Loucy (cell line): ENCODE data around the gene TSPEAR.

Experiments
- H2AFZ ChIP-seq: fragments of 200-600 bp; sonication (generic); 2 replicates; pipeline ENCODE4 v1.6.0; 2016; ENCODE audit warnings: antibody characterized with exemption, mild to moderate bottlenecking, low read length, moderate library complexity
- H3F3A ChIP-seq: fragments of 200-600 bp; 2 replicates; pipeline ENCODE4 v1.6.0; 2016; ENCODE audit warnings: antibody characterized with exemption, low read depth, mild to moderate bottlenecking
- H3K27me3 ChIP-seq: fragments of 200-600 bp; sonication (generic); 2 replicates; pipeline ENCODE4 v1.6.1; 2014; ENCODE audit warnings: low read length, mild to moderate bottlenecking; ENCODE audit not compliant: insufficient read depth, poor library complexity, severe bottlenecking
- H3K36me3 ChIP-seq: fragments of 200-600 bp; sonication (generic); 2 replicates; pipeline ENCODE4 v1.6.1; 2016; ENCODE audit warnings: low read length; ENCODE audit not compliant: insufficient read depth
- H3K4me1 ChIP-seq: fragments of 200-600 bp; sonication (generic); 2 replicates; pipeline ENCODE4 v1.5.1; 2014; ENCODE audit warnings: low read length, mild to moderate bottlenecking; ENCODE audit not compliant: insufficient read depth, poor library complexity, severe bottlenecking
- H3K4me2 ChIP-seq: fragments of 200-600 bp; sonication (generic); 2 replicates; pipeline ENCODE4 v1.6.0; 2014; ENCODE audit warnings: antibody characterized with exemption, low read length, low read depth, mild to moderate bottlenecking; ENCODE audit not compliant: poor library complexity, severe bottlenecking
- H3K4me3 ChIP-seq: fragments of 200-600 bp; sonication (generic); 2 replicates; pipeline ENCODE4 v1.5.1; 2014; ENCODE audit warnings: low read length, mild to moderate bottlenecking, mixed read lengths; ENCODE audit not compliant: poor library complexity, severe bottlenecking
- H3K79me2 ChIP-seq: fragments of 200-600 bp; sonication (generic); 2 replicates; pipeline ENCODE4 v1.6.1; 2014; ENCODE audit warnings: low read length; ENCODE audit not compliant: insufficient read depth
- H3K9ac ChIP-seq: fragments of 200-600 bp; sonication (generic); 2 replicates; pipeline ENCODE4 v1.6.0; 2014; ENCODE audit warnings: mild to moderate bottlenecking, low read depth, low read length, moderate library complexity; ENCODE audit not compliant: poor library complexity, severe bottlenecking
- H3K9me2 ChIP-seq: fragments of 200-600 bp; sonication (generic); replicated peaks from 2 replicates; pipeline ENCODE4 v1.6.1; 2016; ENCODE audit warnings: low read depth, low read length, mixed read lengths
- H3K9me3 ChIP-seq: fragments of 200-600 bp; sonication (generic); 2 replicates; pipeline ENCODE4 v1.6.1; 2014; ENCODE audit warnings: mild to moderate bottlenecking, antibody characterized with exemption, low read length, low read depth; ENCODE audit not compliant: insufficient read depth
- H4K20me1 ChIP-seq: fragments of 200-600 bp; sonication (generic); 2 replicates; pipeline ENCODE4 v1.6.0; 2014; ENCODE audit warnings: antibody characterized with exemption, low read length, mild to moderate bottlenecking; ENCODE audit not compliant: insufficient read depth, poor library complexity, severe bottlenecking
- CTCF ChIP-seq: fragments of 200-600 bp; sonication (generic); conservative IDR thresholded peaks from 2 replicates; pipeline ENCODE4 v1.5.1; 2014; ENCODE audit warnings: mild to moderate bottlenecking, antibody characterized with exemption, low read length
- EZH2phosphoT487 ChIP-seq: fragments of 200-600 bp; IDR thresholded peaks from 2 replicates; pipeline ENCODE4 v1.6.1; 2018; ENCODE audit warnings: antibody characterized with exemption, mild to moderate bottlenecking, moderate library complexity, borderline replicate concordance

TSPEAR gene

GRCh38 chr21:44477712-44478111, 233.7 kb downstream of the TSPEAR start:
- H3K9me3 ChIP-seq: no peaks in the 10 kb centered on the region
- no peaks in the 10 kb centered on the region for H3K79me2 ChIP-seq
- no peaks in the 10 kb centered on the region for H3F3A ChIP-seq

GRCh38 chr21:44477131-44477530, 234.2 kb downstream of the TSPEAR start:
- H3K9ac ChIP-seq: no peak overlapping the region
- H3K27me3 ChIP-seq: no peaks in the 10 kb centered on the region
- H3K9me2 ChIP-seq: no peaks in the 10 kb centered on the region
- no peaks in the 10 kb centered on the region for H3K9me3 ChIP-seq
- no peak overlapping the region for H3K4me2 ChIP-seq
- H2AFZ ChIP-seq: no peak overlapping the region
- no peaks in the 10 kb centered on the region for H3K36me3 ChIP-seq
- H4K20me1 ChIP-seq: no peaks in the 10 kb centered on the region
- H3K4me1 ChIP-seq: no peaks in the 10 kb centered on the region
- no peaks in the 10 kb centered on the region for H3K79me2 ChIP-seq
- TF ChIP-seq CTCF (no peak), EZH2phosphoT487 (no peak)
- H3F3A ChIP-seq: no peaks in the 10 kb centered on the region
- H3K4me3 ChIP-seq: no peak overlapping the region

More at GRCh38 chr21:44477712-44478111, 233.7 kb downstream of the TSPEAR start:
- Histone ChIP-seq H3K36me3 (no peaks in the 10 kb centered on the region), H2AFZ (no peak overlapping the region), H3K9ac (no peak overlapping the region), H3K9me2 (no peaks in the 10 kb centered on the region), H3K4me2 (no peak overlapping the region), H3K4me3 (no peak overlapping the region), H3K27me3 (no peaks in the 10 kb centered on the region), H4K20me1 (no peaks in the 10 kb centered on the region), H3K4me1 (no peaks in the 10 kb centered on the region)
- TF ChIP-seq CTCF (no peak), EZH2phosphoT487 (no peak)

- no peak overlapping the region for H2AFZ ChIP-seq
- H3K9me3 ChIP-seq: no peaks in the 10 kb centered on the region
- no peaks in the 10 kb centered on the region for H3K79me2 ChIP-seq
- no peaks in the 10 kb centered on the region for H3K27me3 ChIP-seq
- H3K4me2 ChIP-seq: no peak overlapping the region
- no peaks in the 10 kb centered on the region for H3K9me2 ChIP-seq
- no peak overlapping the region for H3K4me3 ChIP-seq
- H3K9ac ChIP-seq: no peak overlapping the region
- no peaks in the 10 kb centered on the region for H3K36me3 ChIP-seq
- no peaks in the 10 kb centered on the region for H3K4me1 ChIP-seq
- no peaks in the 10 kb centered on the region for H3F3A ChIP-seq
- no peaks in the 10 kb centered on the region for H4K20me1 ChIP-seq
- no peak for TF ChIP-seq CTCF
- TF ChIP-seq EZH2phosphoT487: no peak
Observed at GRCh38 chr21:44475266-44475845, 236.0 kb downstream of the TSPEAR start.
